Neural cell (in vitro differentiated cells): ENCODE data around the gene PXDN.

Experiments
- EZH2 ChIP-seq: fragments of 200-600, 300-800 bp; shearing (Covaris generic), sonication (generic); IDR thresholded peaks from 2 replicates; pipeline ENCODE4 v1.6.1; 2014; ENCODE audit warnings: antibody characterized with exemption, low read length, borderline replicate concordance, mild to moderate bottlenecking; ENCODE audit not compliant: insufficient read depth, poor library complexity, severe bottlenecking
- MXI1 ChIP-seq: fragments of 450-650 bp; conservative IDR thresholded peaks from 2 replicates; pipeline ENCODE4 v1.6.1; 2014; ENCODE audit warnings: antibody characterized with exemption, mild to moderate bottlenecking; ENCODE audit not compliant: poor library complexity, severe bottlenecking
- POLR2AphosphoS5 ChIP-seq: IDR thresholded peaks from 2 replicates; pipeline ENCODE4 v1.6.1; 2012
- SMC3 ChIP-seq: fragments of 450-650 bp; conservative IDR thresholded peaks from 2 replicates; pipeline ENCODE4 v1.6.1; 2014; ENCODE audit warnings: antibody characterized with exemption, mild to moderate bottlenecking, moderate library complexity; ENCODE audit not compliant: poor library complexity
- TAF1 ChIP-seq: IDR thresholded peaks from 2 replicates; pipeline ENCODE4 v1.6.1; 2012; ENCODE audit warnings: low read depth
- TF ChIP-seq, protein P1 (sequence below): fragments of 450-650 bp; IDR thresholded peaks from 2 replicates; pipeline ENCODE4 v1.5.1; 2014; ENCODE audit warnings: antibody characterized with exemption, mild to moderate bottlenecking, moderate library complexity; ENCODE audit not compliant: poor library complexity, severe bottlenecking

DNA sequence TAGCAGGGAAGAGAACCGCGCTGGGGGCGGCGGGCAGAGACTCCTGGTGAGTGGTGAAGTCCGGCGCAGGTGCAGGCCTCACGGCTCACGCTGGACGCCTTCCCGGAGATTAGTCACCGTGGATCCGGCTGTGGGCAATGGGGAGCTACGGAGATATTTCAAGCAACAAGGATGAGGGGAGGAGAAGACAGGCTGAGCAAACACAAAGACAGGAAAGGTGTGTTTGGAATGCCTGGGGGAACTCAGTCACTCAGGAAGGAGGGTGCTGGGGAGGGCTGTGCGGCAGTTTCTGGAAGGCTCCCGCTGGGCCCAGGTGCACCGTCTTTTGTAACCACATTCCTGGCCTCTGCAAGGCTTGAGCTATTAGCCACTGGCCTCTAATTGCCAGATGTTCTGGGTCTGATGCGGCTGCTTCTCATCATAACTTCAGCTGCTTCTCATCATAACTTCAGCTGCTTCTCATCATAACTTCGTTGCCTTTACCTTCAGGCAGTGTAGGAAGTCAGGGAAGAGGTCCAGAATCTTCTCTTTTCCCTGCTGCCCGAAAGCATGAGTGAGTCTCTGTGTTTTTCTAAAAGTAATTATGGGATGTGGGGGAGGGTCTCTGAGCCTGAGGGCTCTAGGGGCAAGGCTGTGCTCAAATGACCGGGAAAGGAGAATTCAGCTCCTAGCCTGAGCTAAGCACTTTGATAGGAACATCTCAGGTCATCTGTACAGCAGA, 118.9 kb downstream of the PXDN start:
- no peak for TF ChIP-seq TAF1
- TF ChIP-seq SMC3: no peak
- TF ChIP-seq, protein P1, sequence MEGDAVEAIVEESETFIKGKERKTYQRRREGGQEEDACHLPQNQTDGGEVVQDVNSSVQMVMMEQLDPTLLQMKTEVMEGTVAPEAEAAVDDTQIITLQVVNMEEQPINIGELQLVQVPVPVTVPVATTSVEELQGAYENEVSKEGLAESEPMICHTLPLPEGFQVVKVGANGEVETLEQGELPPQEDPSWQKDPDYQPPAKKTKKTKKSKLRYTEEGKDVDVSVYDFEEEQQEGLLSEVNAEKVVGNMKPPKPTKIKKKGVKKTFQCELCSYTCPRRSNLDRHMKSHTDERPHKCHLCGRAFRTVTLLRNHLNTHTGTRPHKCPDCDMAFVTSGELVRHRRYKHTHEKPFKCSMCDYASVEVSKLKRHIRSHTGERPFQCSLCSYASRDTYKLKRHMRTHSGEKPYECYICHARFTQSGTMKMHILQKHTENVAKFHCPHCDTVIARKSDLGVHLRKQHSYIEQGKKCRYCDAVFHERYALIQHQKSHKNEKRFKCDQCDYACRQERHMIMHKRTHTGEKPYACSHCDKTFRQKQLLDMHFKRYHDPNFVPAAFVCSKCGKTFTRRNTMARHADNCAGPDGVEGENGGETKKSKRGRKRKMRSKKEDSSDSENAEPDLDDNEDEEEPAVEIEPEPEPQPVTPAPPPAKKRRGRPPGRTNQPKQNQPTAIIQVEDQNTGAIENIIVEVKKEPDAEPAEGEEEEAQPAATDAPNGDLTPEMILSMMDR: no peak
- TF ChIP-seq MXI1: no peak
- no peak for TF ChIP-seq POLR2AphosphoS5
- no peak for TF ChIP-seq EZH2
